Ascending aorta (tissue), 2 donors: ENCODE measurements around the gene EP400. TPM values are rescaled to one million over a fixed set of nuclear protein-coding genes. Genes with fewer than 3 reads are reported as not detected.

Experiments
- DNase-seq, 2 donors: peaks; one replicate each; pipeline ENCODE4 v3.0.0-alpha.2; 2019; ENCODE audit warnings: low spot score in 2 of 2
- H3K27ac ChIP-seq, 2 donors: fragments of 200-600 bp; sonication (generic); one replicate each; pipeline ENCODE4 v1.5.1; 2016 to 2017; ENCODE audit warnings: mild to moderate bottlenecking in 1 of 2
- H3K27me3 ChIP-seq: fragments of 200-600 bp; sonication (generic); one replicate; pipeline ENCODE4 v1.5.1; 2017
- H3K36me3 ChIP-seq, 2 donors: fragments of 200-600 bp; sonication (generic); one replicate each; pipeline ENCODE4 v1.5.1; 2016
- H3K4me1 ChIP-seq, 2 donors: fragments of 200-600 bp; sonication (generic); one replicate each; pipeline ENCODE4 v1.5.1; 2016 to 2017; ENCODE audit warnings: mild to moderate bottlenecking in 1 of 2
- H3K4me3 ChIP-seq, 2 donors: fragments of 200-600 bp; sonication (generic); one replicate each; pipeline ENCODE4 v1.5.1; 2016 to 2017; ENCODE audit warnings: mild to moderate bottlenecking in 1 of 2
- H3K9me3 ChIP-seq, 2 donors: fragments of 200-600 bp; sonication (generic); one replicate each; pipeline ENCODE4 v1.5.1; 2016
- CTCF ChIP-seq, 3 experiments: fragments of 200-600 bp in 2 of 3; fragments of 450-650 bp in 1 of 3; sonication (generic) in 2 of 3; IDR thresholded peaks; one replicate each; pipeline ENCODE4 v1.5.1; 2016 to 2019; ENCODE audit warnings: antibody characterized with exemption in 3 of 3, mild to moderate bottlenecking in 1 of 3, moderate library complexity in 1 of 3
- intact Hi-C: fragments of 100-400 bp; cut with DNase I; formaldehyde crosslinking; loops from one replicate; pipeline ENCODE4 v1.15.1; 2023
- total RNA-seq: library from RNA; depleted of rRNA; stranded (reverse); fragments of >200 nt; gene quantifications from one replicate; pipeline ENCODE4 v1.1.0, GENCODE V29; 2016

The EP400 gene
- total RNA-seq, 1 donor from 2014 or later = 23.3 TPM

GRCh38 chr12:132030367-132031038 is 80.8 kb downstream of the EP400 start:
- no peaks in the 10 kb centered on the region for H3K4me1 ChIP-seq
- DNase-seq = no peak
- intact Hi-C loops = no loop called here
- H3K27me3 ChIP-seq = no peaks in the 10 kb centered on the region
- H3K27ac ChIP-seq = no peak overlapping the region
- no peak for TF ChIP-seq CTCF (IDR thresholded peaks at IDR 0.05)
- no peak overlapping the region for H3K4me3 ChIP-seq
- no peaks in the 10 kb centered on the region for H3K9me3 ChIP-seq
- H3K36me3 ChIP-seq = peaks cover 92 to 96% of the 10 kb centered on the region in 2 donors

GRCh38 chr12:132033627-132034026 is 83.9 kb downstream of the EP400 start:
- H3K27me3 ChIP-seq = no peaks in the 10 kb centered on the region
- TF ChIP-seq CTCF (IDR thresholded peaks at IDR 0.05) = no peak
- DNase-seq = no peak
- H3K27ac ChIP-seq = no peak overlapping the region
- intact Hi-C loops = no loop called here
- no peak overlapping the region for H3K4me3 ChIP-seq
- no peaks in the 10 kb centered on the region for H3K4me1 ChIP-seq
- H3K36me3 ChIP-seq = peaks cover 81 to 95% of the 10 kb centered on the region in 2 donors
- H3K9me3 ChIP-seq = no peaks in the 10 kb centered on the region

GRCh38 chr12:132036063-132036683 is 86.4 kb downstream of the EP400 start:
- Histone ChIP-seq H3K9me3 (no peaks in the 10 kb centered on the region), H3K27me3 (no peaks in the 10 kb centered on the region), H3K27ac (no peak overlapping the region), H3K4me3 (no peak overlapping the region), H3K36me3 (peaks cover 67 to 83% of the 10 kb centered on the region in 2 donors), H3K4me1 (no peaks in the 10 kb centered on the region)
- intact Hi-C loops = no loop called here
- TF ChIP-seq CTCF (IDR thresholded peaks at IDR 0.05) = no peak
- no peak for DNase-seq

- Histone ChIP-seq H3K36me3 (peaks cover 54 to 78% of the 10 kb centered on the region in 2 donors), H3K27me3 (no peaks in the 10 kb centered on the region), H3K4me3 (no peak overlapping the region), H3K4me1 (no peaks in the 10 kb centered on the region), H3K27ac (no peak overlapping the region), H3K9me3 (no peaks in the 10 kb centered on the region)
- intact Hi-C loops = no loop called here
- no peak for DNase-seq
- no peak for TF ChIP-seq CTCF (IDR thresholded peaks at IDR 0.05)
Observed at GRCh38 chr12:132040906-132041606, 91.3 kb downstream of the EP400 start.

- no peak for TF ChIP-seq CTCF (IDR thresholded peaks at IDR 0.05)
- no peak overlapping the region for H3K27ac ChIP-seq
- H3K27me3 ChIP-seq = no peaks in the 10 kb centered on the region
- DNase-seq = no peak
- peaks cover 50 to 76% of the 10 kb centered on the region in 2 donors for H3K36me3 ChIP-seq
- no peaks in the 10 kb centered on the region for H3K4me1 ChIP-seq
- H3K4me3 ChIP-seq = no peak overlapping the region
- no peaks in the 10 kb centered on the region for H3K9me3 ChIP-seq
- intact Hi-C loops = no loop called here
Observed at GRCh38 chr12:132043216-132043615, 93.5 kb downstream of the EP400 start.
